HG03520 (cell line): ENCODE results near the gene RAC2.
"Not testable (repeated sequence)": the region's sequence is repeated elsewhere in the genome, so short reads cannot be mapped to it uniquely, and the experiment has no call there.

ENCODE experiments used
- ATAC-seq: cut with Tn5 transposase; IDR thresholded peaks from one replicate; pipeline ENCODE4 v1.9.1; 2021; ENCODE audit warnings: mild to moderate bottlenecking, moderate library complexity; ENCODE audit not compliant: unreplicated experiment

The RAC2 gene

DNA sequence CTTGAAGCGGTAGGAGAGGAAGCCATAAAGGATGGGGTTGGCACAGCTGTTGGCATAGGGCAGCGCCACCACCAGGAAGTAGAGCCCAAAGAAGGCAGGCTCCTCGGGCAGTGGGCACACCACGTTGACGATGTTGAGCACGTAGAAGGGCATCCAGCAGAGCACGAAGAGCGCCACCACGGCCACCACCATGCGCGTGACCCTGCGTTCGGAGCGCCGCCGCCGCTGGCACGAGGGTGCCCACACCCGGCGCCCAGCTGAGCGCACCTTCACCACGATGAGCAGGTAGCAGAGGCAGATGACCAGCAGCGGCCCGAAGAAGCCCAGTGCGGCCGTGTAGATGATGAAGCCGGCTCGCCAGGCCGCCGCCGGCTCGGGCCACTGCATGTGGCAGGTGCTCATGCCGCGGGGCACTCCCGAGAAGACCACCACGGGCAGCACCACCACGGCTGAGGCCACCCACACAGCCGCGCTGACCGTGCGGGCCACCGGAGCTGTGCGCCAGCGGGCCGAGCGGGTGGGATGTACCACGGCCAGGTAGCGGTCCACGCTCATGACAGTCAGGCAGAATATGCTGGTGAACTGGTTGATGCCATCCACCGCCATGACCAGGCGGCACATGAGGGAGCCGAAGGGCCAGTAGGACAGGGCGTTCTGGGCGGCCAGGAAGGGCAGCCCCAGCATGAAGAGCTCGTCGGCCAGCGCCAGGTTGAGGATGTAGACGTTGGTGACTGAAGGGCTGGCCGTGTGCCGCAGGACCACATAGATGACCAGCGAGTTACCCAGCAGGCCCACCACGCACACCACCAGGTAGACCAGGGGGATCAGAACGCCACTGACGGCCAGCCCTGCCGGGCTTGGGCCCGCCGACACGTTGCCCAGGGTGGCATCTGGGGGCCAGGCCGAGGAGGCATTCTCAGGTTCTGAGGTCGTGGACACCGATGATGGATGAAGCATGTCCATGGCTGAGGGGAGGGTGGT, 36.9 kb downstream of the RAC2 start:
- ATAC-seq, result no peak

DNA sequence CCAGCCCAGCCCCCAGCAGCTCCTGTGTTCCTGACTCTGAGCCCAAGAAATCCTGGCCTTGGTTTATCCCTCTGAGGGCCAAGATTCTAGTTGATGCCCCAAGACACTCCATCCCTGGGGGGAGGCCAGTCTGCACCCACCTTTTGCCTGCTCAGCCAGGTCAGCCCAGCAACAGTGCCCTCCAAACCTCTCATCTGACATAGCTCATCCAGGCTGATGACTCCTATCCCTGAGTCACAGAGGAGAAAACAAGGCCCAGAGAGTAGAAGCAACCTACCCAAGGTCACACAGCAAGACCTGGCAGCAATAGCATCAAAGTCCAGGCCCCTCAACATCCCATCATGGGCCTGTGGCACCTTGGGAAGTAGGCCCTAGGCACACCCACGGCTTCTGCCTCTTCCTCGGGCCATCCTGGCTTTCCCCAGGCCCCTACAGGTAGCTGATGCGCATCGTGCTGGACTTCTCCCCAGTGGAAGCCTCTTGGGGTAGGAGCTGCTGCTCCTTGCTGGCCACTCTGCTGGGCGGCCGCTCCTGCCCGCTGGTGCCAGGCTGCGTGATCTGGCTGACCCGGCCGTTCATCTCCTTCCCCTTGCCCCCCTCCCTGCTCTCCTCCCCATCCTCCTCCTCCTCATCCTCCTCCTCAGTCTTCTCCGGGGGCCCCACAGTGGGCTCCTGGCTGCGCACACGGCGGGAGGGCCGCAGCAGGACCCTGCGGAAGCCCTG, 37.8 kb downstream of the RAC2 start:
- no peak for ATAC-seq

- ATAC-seq, result no peak
Measured at GRCh38 chr22:37205046-37205445, 39.0 kb downstream of the RAC2 start.

- ATAC-seq, result no peak
Measured at GRCh38 chr22:37204045-37204655, 39.9 kb downstream of the RAC2 start.

- no peak for ATAC-seq
Measured at GRCh38 chr22:37203354-37204044, 40.6 kb downstream of the RAC2 start.

GRCh38 chr22:37202716-37203115, 41.4 kb downstream of the RAC2 start:
- ATAC-seq, result no peak

DNA sequence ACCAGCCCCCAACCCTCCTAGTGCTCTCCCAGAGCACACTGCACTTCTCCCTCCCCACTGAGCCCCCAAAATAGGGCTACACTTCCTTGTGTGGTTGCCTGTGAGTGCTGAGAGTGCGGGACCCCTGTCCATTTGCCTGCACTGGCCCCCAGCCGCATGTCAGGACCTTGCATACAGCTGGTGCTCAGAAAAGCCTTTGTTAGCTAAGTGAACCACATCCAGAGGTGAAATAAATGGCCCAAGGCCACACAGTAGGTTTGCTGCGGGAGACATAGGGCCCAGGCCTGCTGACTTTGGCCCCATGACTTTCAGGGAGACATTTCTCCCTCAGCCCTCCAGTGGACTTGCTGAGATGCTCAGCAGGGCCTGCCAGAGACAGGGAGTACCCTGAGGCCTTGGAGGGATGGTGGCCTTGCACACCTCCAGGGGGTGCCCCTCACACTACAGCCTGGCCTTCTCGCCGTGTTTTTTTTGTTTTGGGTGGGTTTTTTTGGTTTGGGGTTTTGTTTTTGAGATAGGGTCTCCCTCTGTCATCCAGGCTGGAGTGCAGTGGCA, 42.0 kb downstream of the RAC2 start:
- ATAC-seq, result no peak

- not testable (repeated sequence) for ATAC-seq
Measured at GRCh38 chr22:37201443-37201820, 42.6 kb downstream of the RAC2 start.

- ATAC-seq, result peak; percentile 2
Measured at GRCh38 chr22:37199760-37200108, 44.3 kb downstream of the RAC2 start.

DNA sequence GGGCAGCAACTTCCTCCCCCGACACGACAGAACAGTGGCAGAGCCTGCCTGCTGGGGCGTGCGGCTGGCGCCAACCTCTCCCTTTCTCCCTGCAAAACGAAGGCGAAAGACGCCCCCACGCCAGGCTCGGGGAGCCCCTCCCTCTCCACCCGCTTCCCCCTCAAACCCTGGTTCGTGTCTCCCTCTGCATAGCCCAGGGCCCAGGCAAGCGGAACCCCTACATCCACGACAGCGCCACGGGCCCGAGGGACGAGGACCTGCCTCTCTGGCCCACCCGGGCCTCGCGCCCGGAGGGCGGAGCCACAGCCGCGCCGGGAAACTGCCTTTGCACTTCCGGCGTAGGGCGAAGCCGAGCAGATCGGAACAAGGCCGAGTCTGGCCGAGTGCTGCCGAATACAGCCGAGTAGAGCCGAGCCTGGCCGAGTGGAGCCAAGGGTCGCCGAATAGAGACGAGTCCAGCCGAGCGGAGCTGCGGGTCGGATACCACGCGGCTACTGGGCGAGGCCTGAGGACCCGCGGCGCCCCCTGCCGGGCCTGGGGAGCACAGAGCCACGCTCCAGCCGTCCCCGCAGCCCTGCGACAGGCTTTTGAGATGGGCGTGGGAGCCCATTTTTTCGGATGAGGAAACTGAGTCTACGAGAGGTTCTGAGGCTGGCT, 44.8 kb downstream of the RAC2 start:
- ATAC-seq, result peak; percentile 81

DNA sequence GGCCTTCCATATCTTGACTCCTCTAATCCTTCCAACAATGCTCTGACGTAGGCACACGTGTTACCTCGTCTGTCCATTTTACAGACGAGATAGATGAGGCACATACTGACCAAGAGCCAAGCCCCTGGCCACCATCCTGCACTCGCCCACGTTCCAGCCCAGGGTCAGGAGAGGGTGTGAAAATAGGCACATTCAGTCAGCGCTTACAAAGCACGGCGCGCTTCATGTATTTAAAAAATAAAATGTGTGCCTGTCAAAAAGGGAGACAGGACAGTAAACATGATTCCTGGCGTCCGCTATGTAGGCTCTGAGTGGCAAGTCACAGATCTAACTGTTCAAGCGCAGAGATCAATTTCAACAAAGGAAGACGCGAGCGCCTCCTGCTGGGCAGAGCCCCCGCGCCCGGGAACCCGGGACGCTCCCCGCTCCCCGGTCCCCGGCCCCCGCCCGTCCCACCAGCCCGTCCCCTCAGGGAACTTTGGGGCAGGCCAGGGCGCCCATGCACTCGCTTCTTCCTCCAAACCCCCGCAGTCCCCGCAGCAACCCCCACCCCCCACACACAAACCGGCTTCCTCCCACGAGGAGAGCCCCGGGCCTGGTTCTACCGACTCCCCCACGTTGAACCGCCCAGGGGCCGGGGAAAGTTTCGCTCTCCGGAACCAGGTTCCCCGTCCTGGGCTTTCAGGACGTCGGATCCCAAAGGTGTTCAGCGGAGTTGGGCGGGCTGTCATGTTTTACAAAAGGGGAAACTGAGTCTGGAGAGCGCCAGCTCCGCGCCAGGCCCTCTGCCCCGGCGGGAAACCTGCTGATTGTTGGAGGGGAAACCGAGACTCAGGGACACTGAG, 45.6 kb downstream of the RAC2 start:
- ATAC-seq, result no peak

GRCh38 chr22:37197451-37198257, 46.4 kb downstream of the RAC2 start:
- no peak for ATAC-seq

DNA sequence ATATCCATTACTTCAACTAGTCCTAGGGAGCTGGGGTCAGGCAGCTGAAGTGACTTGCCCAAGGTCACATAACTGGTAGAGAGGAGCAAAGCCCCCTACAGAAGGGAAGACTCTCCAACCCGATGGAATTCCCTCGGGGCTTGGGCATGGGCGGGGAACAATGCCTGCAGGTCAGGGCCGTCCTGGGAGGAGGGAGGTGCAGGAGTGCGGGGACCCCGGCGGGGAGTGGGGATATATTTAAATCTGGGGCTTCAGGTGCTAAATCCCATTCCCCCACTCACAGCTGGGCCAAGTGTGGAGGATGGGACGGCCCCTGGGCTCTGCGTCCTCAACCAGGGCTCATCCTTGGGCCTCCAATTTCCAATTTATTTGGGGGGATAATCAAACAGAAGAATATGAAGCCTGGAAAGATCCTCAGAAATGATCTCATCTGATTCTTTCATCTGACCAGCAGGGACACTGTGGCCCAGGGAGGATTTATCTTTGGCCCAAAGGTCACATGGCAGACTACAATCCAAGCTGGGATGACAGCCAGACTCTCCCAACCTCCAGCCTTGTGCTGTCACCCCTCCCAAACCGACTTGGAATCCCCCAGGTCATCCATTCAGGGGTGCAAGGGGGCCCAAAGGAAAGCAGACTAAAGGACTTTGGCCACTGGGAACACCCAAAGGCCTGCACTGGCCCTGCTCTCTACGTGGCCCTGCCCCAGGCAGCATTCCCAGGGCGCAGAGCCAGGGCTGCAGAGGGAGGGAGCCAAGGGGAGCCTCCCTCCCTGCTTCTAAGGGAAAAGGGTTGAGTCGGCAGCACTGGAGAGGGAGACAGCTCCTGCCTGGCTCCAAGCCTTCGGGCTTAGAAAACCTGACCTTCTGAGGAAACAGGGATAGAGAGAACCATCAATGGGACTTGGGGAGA, 47.3 kb downstream of the RAC2 start:
- no peak for ATAC-seq

GRCh38 chr22:37195921-37196320, 48.1 kb downstream of the RAC2 start:
- ATAC-seq, result no peak

DNA sequence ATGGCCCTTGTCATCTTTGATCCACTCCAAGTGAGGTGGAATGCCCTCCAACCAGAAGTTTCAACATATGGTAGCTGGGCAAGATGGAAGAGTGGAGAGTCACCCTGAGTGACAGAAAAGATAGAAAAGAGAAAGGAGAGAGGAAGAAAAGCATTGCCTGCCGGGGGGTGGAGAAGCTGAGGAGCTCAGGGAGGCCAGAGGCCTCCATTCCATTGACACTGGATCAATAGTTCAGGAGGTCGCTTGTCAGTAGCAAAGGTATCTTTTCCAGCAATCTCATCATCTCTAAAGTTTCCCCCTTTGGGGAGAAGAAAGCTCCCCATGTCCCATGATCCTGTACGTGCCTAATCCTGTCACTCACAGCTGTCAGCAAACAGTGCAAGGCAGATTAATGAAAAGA, 49.3 kb downstream of the RAC2 start:
- ATAC-seq, result no peak

DNA sequence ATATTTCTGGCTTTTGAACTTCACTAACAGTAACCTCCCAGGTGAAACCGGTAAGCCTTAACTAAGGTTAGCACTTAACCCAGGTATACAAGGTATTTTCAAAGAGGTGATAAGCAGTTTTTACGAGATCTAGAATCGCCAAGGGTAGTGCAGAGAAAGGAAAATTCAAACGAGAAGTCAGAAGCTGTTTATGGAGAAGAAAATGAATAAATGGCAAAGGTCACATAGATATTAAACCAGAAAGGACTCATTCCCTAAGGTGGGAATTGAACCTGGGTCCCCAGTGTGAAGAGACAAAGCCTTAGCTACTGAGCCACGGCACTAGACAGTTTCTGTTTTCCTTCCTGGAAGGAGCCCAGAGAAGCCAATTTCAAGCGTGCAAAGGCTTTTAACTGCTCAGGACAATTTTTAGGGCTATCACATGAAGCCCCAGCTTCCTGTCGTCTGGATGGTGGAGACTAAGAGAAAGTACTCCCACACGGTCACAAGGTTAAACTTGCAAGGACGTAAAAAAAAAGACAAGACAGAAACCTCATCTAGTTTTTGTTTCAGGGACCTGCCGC, 50.4 kb downstream of the RAC2 start:
- ATAC-seq, result no peak

DNA sequence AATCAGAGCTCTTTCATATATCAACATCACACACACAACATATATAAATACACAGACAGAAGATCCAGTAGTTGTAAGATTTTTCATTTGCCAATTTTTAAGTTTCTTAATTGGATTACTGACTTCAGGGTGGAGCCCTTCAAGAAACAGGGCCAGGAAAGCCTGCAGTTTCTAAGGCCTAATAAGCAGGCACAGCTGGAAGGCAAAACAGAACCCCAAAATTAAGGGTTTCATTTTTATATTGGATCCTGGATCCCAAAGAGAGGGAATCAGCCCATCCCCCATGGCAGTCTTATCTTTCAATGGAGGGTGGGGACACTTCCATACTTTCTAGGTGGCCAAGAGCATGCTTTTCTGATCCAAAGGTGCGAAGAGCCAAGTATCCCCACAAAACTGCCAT, 51.3 kb downstream of the RAC2 start:
- no peak for ATAC-seq
